IPS-20b (cell line): ENCODE measurements around the gene MGST2.
"Not testable (repeated sequence)": the region's sequence is repeated elsewhere in the genome, so short reads cannot be mapped to it uniquely, and the experiment has no call there.

ENCODE experiments used
- H3K27ac ChIP-seq: one replicate; pipeline ENCODE4 v1.5.1; 2013; ENCODE audit warnings: low read length
- H3K27me3 ChIP-seq: 2 replicates; pipeline ENCODE4 v1.6.1; 2013; ENCODE audit warnings: mild to moderate bottlenecking, low read length, inconsistent platforms; ENCODE audit not compliant: insufficient read depth
- H3K36me3 ChIP-seq: 2 replicates; pipeline ENCODE4 v1.6.1; 2013; ENCODE audit warnings: low read depth, mild to moderate bottlenecking, inconsistent platforms, low read length, moderate library complexity; ENCODE audit not compliant: insufficient read depth
- H3K4me1 ChIP-seq: 2 replicates; pipeline ENCODE4 v1.6.1; 2013; ENCODE audit warnings: mild to moderate bottlenecking, control low read depth, inconsistent platforms, low read length, moderate library complexity; ENCODE audit not compliant: insufficient read depth
- H3K4me3 ChIP-seq: 2 replicates; pipeline ENCODE4 v1.5.1; 2013; ENCODE audit warnings: mild to moderate bottlenecking, low read length, inconsistent platforms
- H3K9ac ChIP-seq: 2 replicates; pipeline ENCODE4 v1.6.1; 2013; ENCODE audit warnings: low read depth, mild to moderate bottlenecking, inconsistent platforms, low read length, moderate library complexity
- H3K9me3 ChIP-seq: 2 replicates; pipeline ENCODE4 v1.6.1; 2013; ENCODE audit warnings: mild to moderate bottlenecking, low read depth, low read length, inconsistent platforms; ENCODE audit not compliant: insufficient read depth

The MGST2 gene

GRCh38 chr4:139630991-139631390 is 34.6 kb upstream of the MGST2 start:
- Histone ChIP-seq H3K4me1 (peaks cover 5% of the 10 kb centered on the region; the same call in 1 of the 2 replicates), H3K27ac (no peak overlapping the region), H3K4me3 (no peak overlapping the region), H3K9ac (no peak overlapping the region), H3K27me3 (peaks cover 82% of the 10 kb centered on the region), H3K9me3 (no peaks in the 10 kb centered on the region), H3K36me3 (no peaks in the 10 kb centered on the region)

- H3K4me1 ChIP-seq = peaks cover 5% of the 10 kb centered on the region; the same call in 1 of the 2 replicates
- no peak overlapping the region for H3K4me3 ChIP-seq
- no peaks in the 10 kb centered on the region for H3K9me3 ChIP-seq
- H3K27ac ChIP-seq = no peak overlapping the region
- H3K36me3 ChIP-seq = no peaks in the 10 kb centered on the region
- peaks cover 74% of the 10 kb centered on the region for H3K27me3 ChIP-seq
- no peak overlapping the region for H3K9ac ChIP-seq
Measured at GRCh38 chr4:139631791-139632190, 33.8 kb upstream of the MGST2 start.

GRCh38 chr4:139632739-139633138 is 32.9 kb upstream of the MGST2 start:
- H3K9me3 ChIP-seq, H3K4me3 ChIP-seq, H3K9ac ChIP-seq, H3K4me1 ChIP-seq, H3K36me3 ChIP-seq, H3K27ac ChIP-seq: not testable (repeated sequence)
- peaks cover 65% of the 10 kb centered on the region for H3K27me3 ChIP-seq

GRCh38 chr4:139633195-139633594 is 32.4 kb upstream of the MGST2 start:
- H3K4me3 ChIP-seq = peak overlapping the region; percentile 62

GRCh38 chr4:139633661-139634060 is 32.0 kb upstream of the MGST2 start:
- Histone ChIP-seq H3K9me3 (peaks cover 5% of the 10 kb centered on the region), H3K4me3 (peak overlapping the region; percentile 62; the same call in 1 of the 2 replicates)

More at GRCh38 chr4:139633195-139633594, 32.4 kb upstream of the MGST2 start:
- Histone ChIP-seq H3K27me3 (peaks cover 60% of the 10 kb centered on the region), H3K36me3 (no peaks in the 10 kb centered on the region), H3K27ac (no peak overlapping the region), H3K9ac (no peak overlapping the region), H3K4me1 (peaks cover 5% of the 10 kb centered on the region; the same call in 1 of the 2 replicates), H3K9me3 (peaks cover under 1% of the 10 kb centered on the region)

GRCh38 chr4:139635966-139636365 is 29.7 kb upstream of the MGST2 start:
- Histone ChIP-seq H3K27me3 (peaks cover 35% of the 10 kb centered on the region), H3K9ac (no peak overlapping the region), H3K36me3 (no peaks in the 10 kb centered on the region), H3K4me1 (0 out of 2 replicates have a peak, but pooled peaks cover 5% of the 10 kb centered on the region), H3K4me3 (no peak overlapping the region), H3K9me3 (peaks cover 6% of the 10 kb centered on the region), H3K27ac (no peak overlapping the region)

More at GRCh38 chr4:139633661-139634060, 32.0 kb upstream of the MGST2 start:
- Histone ChIP-seq H3K4me1 (0 out of 2 replicates have a peak, but pooled peaks cover 5% of the 10 kb centered on the region), H3K27me3 (peaks cover 56% of the 10 kb centered on the region), H3K36me3 (no peaks in the 10 kb centered on the region), H3K27ac (no peak overlapping the region), H3K9ac (no peak overlapping the region)

- not testable (repeated sequence) for H3K27ac ChIP-seq, H3K4me3 ChIP-seq, H3K4me1 ChIP-seq, H3K9me3 ChIP-seq, H3K36me3 ChIP-seq, H3K9ac ChIP-seq
- peaks cover 12% of the 10 kb centered on the region for H3K27me3 ChIP-seq
Measured at GRCh38 chr4:139638306-139638705, 27.3 kb upstream of the MGST2 start.

- Histone ChIP-seq H3K27me3 (0 out of 2 replicates have a peak, but pooled peaks cover under 1% of the 10 kb centered on the region), H3K4me1 (no peaks in the 10 kb centered on the region; the same call in 1 of the 2 replicates), H3K36me3 (no peaks in the 10 kb centered on the region), H3K9ac (no peak overlapping the region), H3K27ac (no peak overlapping the region), H3K9me3 (peaks cover 6% of the 10 kb centered on the region), H3K4me3 (no peak overlapping the region)
Measured at GRCh38 chr4:139639654-139640053, 26.0 kb upstream of the MGST2 start.

- Histone ChIP-seq H3K4me1 (no peaks in the 10 kb centered on the region; the same call in 1 of the 2 replicates), H3K4me3 (no peak overlapping the region), H3K27me3 (no peaks in the 10 kb centered on the region), H3K36me3 (no peaks in the 10 kb centered on the region), H3K9me3 (peaks cover 6% of the 10 kb centered on the region), H3K27ac (no peak overlapping the region), H3K9ac (no peak overlapping the region)
Measured at GRCh38 chr4:139641218-139641617, 24.4 kb upstream of the MGST2 start.

GRCh38 chr4:139642364-139642763 is 23.3 kb upstream of the MGST2 start:
- H3K27ac ChIP-seq = no peak overlapping the region
- no peaks in the 10 kb centered on the region for H3K27me3 ChIP-seq
- peaks cover 6% of the 10 kb centered on the region for H3K9me3 ChIP-seq
- no peaks in the 10 kb centered on the region; the same call in 1 of the 2 replicates for H3K4me1 ChIP-seq
- H3K9ac ChIP-seq = no peak overlapping the region
- H3K36me3 ChIP-seq = no peaks in the 10 kb centered on the region
- H3K4me3 ChIP-seq = no peak overlapping the region

GRCh38 chr4:139643042-139643895 is 22.4 kb upstream of the MGST2 start:
- Histone ChIP-seq H3K27me3 (no peaks in the 10 kb centered on the region), H3K4me3 (no peak overlapping the region), H3K27ac (no peak overlapping the region), H3K4me1 (no peaks in the 10 kb centered on the region; the same call in 1 of the 2 replicates), H3K9me3 (peaks cover 4% of the 10 kb centered on the region), H3K36me3 (no peaks in the 10 kb centered on the region), H3K9ac (no peak overlapping the region)

- H3K9me3 ChIP-seq = no peaks in the 10 kb centered on the region
- no peaks in the 10 kb centered on the region; the same call in 1 of the 2 replicates for H3K4me1 ChIP-seq
- no peak overlapping the region for H3K9ac ChIP-seq
- H3K36me3 ChIP-seq = no peaks in the 10 kb centered on the region
- H3K4me3 ChIP-seq = no peak overlapping the region
- no peak overlapping the region for H3K27ac ChIP-seq
- H3K27me3 ChIP-seq = no peaks in the 10 kb centered on the region
Measured at GRCh38 chr4:139645458-139645857, 20.2 kb upstream of the MGST2 start.
